HCT116 (cell line): Measurements from ENCODE around the gene IL18. TPM values are rescaled to one million over a fixed set of nuclear protein-coding genes. Genes with fewer than 3 reads are reported as not detected.

ENCODE experiments used
- ATAC-seq: fragments of 200-7000 bp; cut with Tn5 transposase; 2 replicates; pipeline ENCODE4 v1.9.1; 2020; ENCODE audit warnings: mild to moderate bottlenecking, moderate library complexity
- BruUV-seq: library from RNA; stranded (reverse); fragments of 400-500 nt; replicated peaks from 2 replicates; lab custom pipeline; 2021; lab: Mats Ljungman, UMichigan
- CTCF ChIA-PET: fragments of 300-600 bp; sonication (Branson Sonifier 250); formaldehyde crosslinking; loops from one replicate; lab custom pipeline; 2021; ENCODE audit warnings: antibody characterized with exemption; lab: Charles Lee
- POLR2A ChIA-PET: fragments of 300-600, 350-600 bp; sonication (Branson Sonifier 250); formaldehyde crosslinking; loops from one replicate; lab custom pipeline; 2021; ENCODE audit warnings: antibody characterized with exemption; lab: Charles Lee
- RAD21 ChIA-PET, 2 experiments: fragments of 300-600 bp; sonication (Branson Sonifier 250); formaldehyde crosslinking; loops; one replicate each; lab custom pipeline; 2023; ENCODE audit warnings: low total read pairs in 2 of 2; ENCODE audit not compliant: uncharacterized antibody in 2 of 2, unreplicated experiment in 2 of 2, low non-redundant PET in 1 of 2; lab: Charles Lee
- DNase-seq: peaks from one replicate; pipeline ENCODE4 v3.0.0-alpha.2; 2010; ENCODE audit warnings: low read depth, low spot score
- H2AFZ ChIP-seq: fragments of 200-600 bp; shearing (Covaris generic), sonication (generic); 2 replicates; pipeline ENCODE4 v1.6.1; 2017; ENCODE audit warnings: low read depth, mixed run types, mixed read lengths, antibody characterized with exemption, low read length; ENCODE audit not compliant: poor library complexity, severe bottlenecking
- H3K27ac ChIP-seq: 2 replicates; pipeline ENCODE4 v1.5.1; 2012; ENCODE audit warnings: low read depth, low read length
- H3K27me3 ChIP-seq: fragments of 200-600 bp; sonication (generic); 2 replicates; pipeline ENCODE4 v1.6.1; 2016; ENCODE audit warnings: mixed run types, low read length, mixed read lengths; ENCODE audit not compliant: insufficient read depth
- H3K36me3 ChIP-seq, 2 experiments: fragments of 200-500 bp in 1 of 2; fragments of 200-600 bp in 1 of 2; sonication (Bioruptor generic) in 1 of 2; sonication (generic) in 1 of 2; 2 replicates each; pipeline versions ENCODE4 v1.5.1 to v1.6.1; 2014 to 2016; ENCODE audit warnings: low read length in 2 of 2, inconsistent platforms in 1 of 2, mixed read lengths in 1 of 2, mixed run types in 1 of 2; ENCODE audit not compliant: insufficient read depth in 2 of 2, control insufficient read depth in 1 of 2
- H3K4me1 ChIP-seq, 2 experiments: fragments of 200-600 bp in 1 of 2; sonication (generic) in 1 of 2; 2 replicates each; pipeline versions ENCODE4 v1.5.1 to v1.6.1; 2012 to 2017; ENCODE audit warnings: low read length in 2 of 2, inconsistent platforms in 1 of 2, mild to moderate bottlenecking in 1 of 2, mixed read lengths in 1 of 2, mixed run types in 1 of 2, moderate library complexity in 1 of 2; ENCODE audit not compliant: insufficient read depth in 2 of 2, control insufficient read depth in 1 of 2
- H3K4me2 ChIP-seq: fragments of 200-600 bp; sonication (generic); 2 replicates; pipeline ENCODE4 v1.6.1; 2017; ENCODE audit warnings: mixed run types, low read length, mixed read lengths
- H3K4me3 ChIP-seq, 2 experiments: fragments of 200-600 bp in 1 of 2; sonication (generic) in 1 of 2; replicated peaks in 1 of 2; 2 replicates each; pipeline ENCODE4 v1.5.1; 2011 to 2016; ENCODE audit warnings: low read length in 2 of 2, control low read depth in 1 of 2, low read depth in 1 of 2, mild to moderate bottlenecking in 1 of 2, mixed read lengths in 1 of 2, mixed run types in 1 of 2
- H3K79me2 ChIP-seq: fragments of 200-600 bp; sonication (generic); 2 replicates; pipeline ENCODE4 v1.6.1; 2017; ENCODE audit warnings: mild to moderate bottlenecking, mixed run types, low read length, moderate library complexity, mixed read lengths; ENCODE audit not compliant: insufficient read depth
- H3K9ac ChIP-seq: fragments of 200-600 bp; sonication (generic); 2 replicates; pipeline ENCODE4 v1.6.1; 2016; ENCODE audit warnings: low read length, mixed read lengths
- H3K9me2 ChIP-seq: fragments of 200-600 bp; sonication (generic), shearing (Covaris generic); 2 replicates; pipeline ENCODE4 v1.6.1; 2017; ENCODE audit warnings: mixed run types, mild to moderate bottlenecking, moderate library complexity; ENCODE audit not compliant: insufficient read depth
- H3K9me3 ChIP-seq, 2 experiments: fragments of 200-500 bp in 1 of 2; fragments of 200-600 bp in 1 of 2; sonication (Bioruptor generic) in 1 of 2; sonication (generic) in 1 of 2; 2 replicates each; pipeline ENCODE4 v1.6.1; 2014 to 2017; ENCODE audit warnings: low read length in 2 of 2, mixed read lengths in 2 of 2, inconsistent platforms in 1 of 2, low read depth in 1 of 2, mild to moderate bottlenecking in 1 of 2, mixed run types in 1 of 2, moderate library complexity in 1 of 2; ENCODE audit not compliant: control insufficient read depth in 1 of 2, insufficient read depth in 1 of 2
- H4K20me1 ChIP-seq: fragments of 200-600 bp; sonication (generic), shearing (Covaris generic); 2 replicates; pipeline ENCODE4 v1.6.1; 2017; ENCODE audit warnings: mixed run types, mild to moderate bottlenecking, moderate library complexity; ENCODE audit not compliant: insufficient read depth
- CBX3 ChIP-seq: IDR thresholded peaks from 2 replicates; pipeline ENCODE4 v1.6.1; 2012; ENCODE audit warnings: low read depth
- CEBPB ChIP-seq: IDR thresholded peaks from 2 replicates; pipeline ENCODE4 v1.6.1; 2012; ENCODE audit warnings: low read depth
- ELF1 ChIP-seq: IDR thresholded peaks from 2 replicates; pipeline ENCODE4 v1.6.1; 2012; ENCODE audit warnings: low read depth, borderline replicate concordance
- EZH2phosphoT487 ChIP-seq: fragments of 200-600 bp; IDR thresholded peaks from 2 replicates; pipeline ENCODE4 v1.6.1; 2018; ENCODE audit warnings: antibody characterized with exemption, borderline replicate concordance
- FOSL1 ChIP-seq: IDR thresholded peaks from 2 replicates; pipeline ENCODE4 v1.6.1; 2012; ENCODE audit warnings: low read depth
- JUND ChIP-seq: IDR thresholded peaks from 2 replicates; pipeline ENCODE4 v1.6.1; 2012
- POLR2A ChIP-seq: IDR thresholded peaks from 2 replicates; pipeline ENCODE4 v1.7.0; 2011; ENCODE audit warnings: borderline replicate concordance; ENCODE audit not compliant: insufficient read depth, insufficient read length; ENCODE audit errors: extremely low read depth
- POLR2AphosphoS5 ChIP-seq: IDR thresholded peaks from 2 replicates; pipeline ENCODE4 v1.6.1; 2011; ENCODE audit warnings: mild to moderate bottlenecking, low read depth, low read length, moderate library complexity
- SP1 ChIP-seq: IDR thresholded peaks from 2 replicates; pipeline ENCODE4 v1.6.1; 2012; ENCODE audit warnings: low read depth
- TCF7L2 ChIP-seq: IDR thresholded peaks from 2 replicates; pipeline ENCODE4 v1.7.0; 2011; ENCODE audit warnings: borderline replicate concordance, inconsistent platforms; ENCODE audit not compliant: insufficient read depth, insufficient read length; ENCODE audit errors: extremely low read depth
- YY1 ChIP-seq: IDR thresholded peaks from 2 replicates; pipeline ENCODE4 v1.6.1; 2011; ENCODE audit warnings: low read length, low read depth, moderate library complexity, mild to moderate bottlenecking; ENCODE audit not compliant: insufficient replicate concordance; ENCODE audit errors: extremely low read depth
- ZFX ChIP-seq: fragments of 450-650 bp; IDR thresholded peaks from 2 replicates; pipeline ENCODE4 v1.6.1; 2017
- ZNF274 ChIP-seq: fragments of 200-500 bp; sonication (Bioruptor generic); IDR thresholded peaks from 2 replicates; pipeline ENCODE4 v1.6.1; 2014; ENCODE audit warnings: mild to moderate bottlenecking, low read depth, low read length, inconsistent platforms
- intact Hi-C: fragments of 100-400 bp; cut with micrococcal nuclease; formaldehyde crosslinking; loops from 2 replicates; pipeline ENCODE4 v1.10.0; 2022
- total RNA-seq: library from RNA; stranded (reverse); gene quantifications from one replicate; pipeline ENCODE4 v1.2.1, GENCODE V29; 2021; ENCODE audit not compliant: unreplicated experiment
- TF ChIP-seq, protein P1 (sequence below): IDR thresholded peaks from 2 replicates; pipeline ENCODE4 v1.6.1; 2012; ENCODE audit warnings: low read depth
- TF ChIP-seq, protein P2 (sequence below): IDR thresholded peaks from 2 replicates; pipeline ENCODE4 v1.6.1; 2011; ENCODE audit warnings: mild to moderate bottlenecking, low read length, moderate library complexity; ENCODE audit not compliant: insufficient replicate concordance; ENCODE audit errors: extremely low read depth
- TF ChIP-seq, protein P3 (sequence below): IDR thresholded peaks from 2 replicates; pipeline ENCODE4 v1.6.1; 2012

Gene IL18
- total RNA-seq, 1 experiment from 2014 or later, result 112 TPM

DNA sequence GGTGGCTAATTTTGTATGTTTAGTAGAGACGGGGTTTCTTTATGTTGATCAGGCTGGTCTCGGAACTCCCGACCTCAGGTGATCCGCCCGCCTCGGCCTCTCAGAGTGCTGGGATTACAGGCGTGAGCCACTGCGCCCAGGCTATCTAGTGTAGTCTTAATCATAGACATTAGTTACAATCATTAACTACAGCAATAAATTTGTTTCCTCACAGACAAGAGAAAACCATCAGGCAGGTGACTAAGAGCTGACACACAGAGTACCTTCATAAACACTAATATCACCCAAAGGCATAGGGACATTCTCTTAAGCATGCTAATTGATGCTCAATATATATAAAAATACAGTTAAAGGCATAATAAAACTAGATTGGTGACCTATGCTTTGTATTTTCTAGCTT lies 57.8 kb downstream of the IL18 start:
- Histone ChIP-seq H3K27ac (no peak overlapping the region; the same call in 1 of the 2 replicates), H3K9me3 (no peaks in the 10 kb centered on the region), H2AFZ (no peak overlapping the region), H3K27me3 (no peaks in the 10 kb centered on the region), H3K4me2 (peak overlapping the region; percentile 62), H3K36me3 (no peaks in the 10 kb centered on the region), H3K9ac (peak overlapping the region; percentile 34; the same call in 1 of the 2 replicates), H3K4me1 (peaks cover 5 to 35% of the 10 kb centered on the region in 2 experiments; a peak in 3 of 4 replicates), H3K79me2 (no peaks in the 10 kb centered on the region), H3K4me3 (0 out of 4 replicates have a peak overlapping the region, but pooled peaks of 1 of the 2 experiments have one; percentile 24), H3K9me2 (no peaks in the 10 kb centered on the region), H4K20me1 (no peaks in the 10 kb centered on the region)
- CTCF ChIA-PET, result interaction anchor here (1.2 kb wide), 1 partner anchor 174 kb away, joined by 3 read pairs; no protein-coding TSS in a partner anchor
- intact Hi-C loops, result no loop called here
- RAD21 ChIA-PET, result no interaction called here
- BruUV-seq, result no TSS peak
- ATAC-seq (peak; percentile 82), DNase-seq (no peak)
- TF ChIP-seq SP1, result 0 out of 2 replicates have a peak, but pooled peaks have one; percentile 23
- TF ChIP-seq CBX3, result 0 out of 2 replicates have a peak, but pooled peaks have one; percentile 22
- TF ChIP-seq POLR2AphosphoS5, result no peak
- peak; percentile 34; the same call in 1 of the 2 replicates for TF ChIP-seq JUND
- TF ChIP-seq FOSL1, result peak; percentile 69
- POLR2A ChIA-PET, result no interaction called here

DNA sequence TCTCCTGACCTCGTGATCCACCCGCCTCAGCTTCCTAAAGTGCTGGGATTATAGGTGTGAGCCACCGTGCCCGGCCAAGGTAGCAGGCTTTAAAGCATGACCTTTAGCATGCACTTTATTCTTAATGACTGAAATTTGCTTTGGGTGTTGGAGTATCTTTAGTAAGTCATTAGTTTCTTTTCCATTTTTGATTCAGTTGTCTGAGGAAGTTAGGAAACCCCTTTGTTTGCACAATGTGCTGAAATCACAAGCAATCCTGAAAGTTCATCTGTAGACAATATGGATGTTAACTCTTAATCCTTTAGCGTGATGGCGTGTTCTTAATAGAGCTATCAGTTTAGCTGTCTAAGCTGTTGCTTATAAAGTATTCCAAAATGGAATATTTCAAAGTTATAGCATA lies 60.4 kb downstream of the IL18 start:
- H3K4me3 ChIP-seq, result no peak overlapping the region
- H3K36me3 ChIP-seq, result no peaks in the 10 kb centered on the region
- no peaks in the 10 kb centered on the region for H3K27me3 ChIP-seq
- ChIA-PET RAD21 (no interaction called here), POLR2A (no interaction called here), CTCF (interaction anchor here (1.0 kb wide), 1 partner anchor 10 kb away, joined by 3 read pairs; no protein-coding TSS in a partner anchor)
- DNase-seq, result no peak
- BruUV-seq, result no TSS peak
- no peaks in the 10 kb centered on the region for H3K9me3 ChIP-seq
- peaks cover 5 to 35% of the 10 kb centered on the region in 2 experiments; a peak in 3 of 4 replicates for H3K4me1 ChIP-seq
- H3K9me2 ChIP-seq, result no peaks in the 10 kb centered on the region
- no peaks in the 10 kb centered on the region for H3K79me2 ChIP-seq
- H2AFZ ChIP-seq, result no peak overlapping the region
- no peak for ATAC-seq
- intact Hi-C loops, result no loop called here
- H3K9ac ChIP-seq, result no peak overlapping the region
- no peaks in the 10 kb centered on the region for H4K20me1 ChIP-seq
- no peak overlapping the region for H3K27ac ChIP-seq
- H3K4me2 ChIP-seq, result 0 out of 2 replicates have a peak overlapping the region, but pooled peaks have one; percentile 6
- TF ChIP-seq, protein P1, sequence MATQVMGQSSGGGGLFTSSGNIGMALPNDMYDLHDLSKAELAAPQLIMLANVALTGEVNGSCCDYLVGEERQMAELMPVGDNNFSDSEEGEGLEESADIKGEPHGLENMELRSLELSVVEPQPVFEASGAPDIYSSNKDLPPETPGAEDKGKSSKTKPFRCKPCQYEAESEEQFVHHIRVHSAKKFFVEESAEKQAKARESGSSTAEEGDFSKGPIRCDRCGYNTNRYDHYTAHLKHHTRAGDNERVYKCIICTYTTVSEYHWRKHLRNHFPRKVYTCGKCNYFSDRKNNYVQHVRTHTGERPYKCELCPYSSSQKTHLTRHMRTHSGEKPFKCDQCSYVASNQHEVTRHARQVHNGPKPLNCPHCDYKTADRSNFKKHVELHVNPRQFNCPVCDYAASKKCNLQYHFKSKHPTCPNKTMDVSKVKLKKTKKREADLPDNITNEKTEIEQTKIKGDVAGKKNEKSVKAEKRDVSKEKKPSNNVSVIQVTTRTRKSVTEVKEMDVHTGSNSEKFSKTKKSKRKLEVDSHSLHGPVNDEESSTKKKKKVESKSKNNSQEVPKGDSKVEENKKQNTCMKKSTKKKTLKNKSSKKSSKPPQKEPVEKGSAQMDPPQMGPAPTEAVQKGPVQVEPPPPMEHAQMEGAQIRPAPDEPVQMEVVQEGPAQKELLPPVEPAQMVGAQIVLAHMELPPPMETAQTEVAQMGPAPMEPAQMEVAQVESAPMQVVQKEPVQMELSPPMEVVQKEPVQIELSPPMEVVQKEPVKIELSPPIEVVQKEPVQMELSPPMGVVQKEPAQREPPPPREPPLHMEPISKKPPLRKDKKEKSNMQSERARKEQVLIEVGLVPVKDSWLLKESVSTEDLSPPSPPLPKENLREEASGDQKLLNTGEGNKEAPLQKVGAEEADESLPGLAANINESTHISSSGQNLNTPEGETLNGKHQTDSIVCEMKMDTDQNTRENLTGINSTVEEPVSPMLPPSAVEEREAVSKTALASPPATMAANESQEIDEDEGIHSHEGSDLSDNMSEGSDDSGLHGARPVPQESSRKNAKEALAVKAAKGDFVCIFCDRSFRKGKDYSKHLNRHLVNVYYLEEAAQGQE, result no peak
- TF ChIP-seq, protein P2, sequence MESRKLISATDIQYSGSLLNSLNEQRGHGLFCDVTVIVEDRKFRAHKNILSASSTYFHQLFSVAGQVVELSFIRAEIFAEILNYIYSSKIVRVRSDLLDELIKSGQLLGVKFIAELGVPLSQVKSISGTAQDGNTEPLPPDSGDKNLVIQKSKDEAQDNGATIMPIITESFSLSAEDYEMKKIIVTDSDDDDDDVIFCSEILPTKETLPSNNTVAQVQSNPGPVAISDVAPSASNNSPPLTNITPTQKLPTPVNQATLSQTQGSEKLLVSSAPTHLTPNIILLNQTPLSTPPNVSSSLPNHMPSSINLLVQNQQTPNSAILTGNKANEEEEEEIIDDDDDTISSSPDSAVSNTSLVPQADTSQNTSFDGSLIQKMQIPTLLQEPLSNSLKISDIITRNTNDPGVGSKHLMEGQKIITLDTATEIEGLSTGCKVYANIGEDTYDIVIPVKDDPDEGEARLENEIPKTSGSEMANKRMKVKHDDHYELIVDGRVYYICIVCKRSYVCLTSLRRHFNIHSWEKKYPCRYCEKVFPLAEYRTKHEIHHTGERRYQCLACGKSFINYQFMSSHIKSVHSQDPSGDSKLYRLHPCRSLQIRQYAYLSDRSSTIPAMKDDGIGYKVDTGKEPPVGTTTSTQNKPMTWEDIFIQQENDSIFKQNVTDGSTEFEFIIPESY, result no peak
- TF ChIP-seq ELF1 (no peak), CEBPB (no peak), ZNF274 (no peak), ZFX (no peak), EZH2phosphoT487 (no peak), POLR2A (no peak), TCF7L2 (no peak), YY1 (no peak)
- TF ChIP-seq, protein P3, sequence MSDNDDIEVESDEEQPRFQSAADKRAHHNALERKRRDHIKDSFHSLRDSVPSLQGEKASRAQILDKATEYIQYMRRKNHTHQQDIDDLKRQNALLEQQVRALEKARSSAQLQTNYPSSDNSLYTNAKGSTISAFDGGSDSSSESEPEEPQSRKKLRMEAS, result no peak
